NCI-H2107 treated with DMSO at 0.1 percent for 48 hours (cell line): Measurements from ENCODE around the gene KRTAP10-3.
A peak's percentile ranks its signal among the peaks of the same experiment; 100 is the strongest.
"Not testable (repeated sequence)": the region's sequence is repeated elsewhere in the genome, so short reads cannot be mapped to it uniquely, and the experiment has no call there.

ENCODE experiments used
- DNase-seq: peaks from one replicate; lab custom pipeline; 2025; ENCODE audit not compliant: unreplicated experiment; lab: John Stamatoyannopoulos, UW

KRTAP10-3 gene

GRCh38 chr21:44571844-44572782, 13.5 kb upstream of the KRTAP10-3 start:
- DNase-seq: no peak

GRCh38 chr21:44571296-44571695, 12.7 kb upstream of the KRTAP10-3 start:
- no peak for DNase-seq

- DNase-seq: no peak
These were observed 11.4 kb upstream of the KRTAP10-3 start for GRCh38 chr21:44569861-44570517.

DNA sequence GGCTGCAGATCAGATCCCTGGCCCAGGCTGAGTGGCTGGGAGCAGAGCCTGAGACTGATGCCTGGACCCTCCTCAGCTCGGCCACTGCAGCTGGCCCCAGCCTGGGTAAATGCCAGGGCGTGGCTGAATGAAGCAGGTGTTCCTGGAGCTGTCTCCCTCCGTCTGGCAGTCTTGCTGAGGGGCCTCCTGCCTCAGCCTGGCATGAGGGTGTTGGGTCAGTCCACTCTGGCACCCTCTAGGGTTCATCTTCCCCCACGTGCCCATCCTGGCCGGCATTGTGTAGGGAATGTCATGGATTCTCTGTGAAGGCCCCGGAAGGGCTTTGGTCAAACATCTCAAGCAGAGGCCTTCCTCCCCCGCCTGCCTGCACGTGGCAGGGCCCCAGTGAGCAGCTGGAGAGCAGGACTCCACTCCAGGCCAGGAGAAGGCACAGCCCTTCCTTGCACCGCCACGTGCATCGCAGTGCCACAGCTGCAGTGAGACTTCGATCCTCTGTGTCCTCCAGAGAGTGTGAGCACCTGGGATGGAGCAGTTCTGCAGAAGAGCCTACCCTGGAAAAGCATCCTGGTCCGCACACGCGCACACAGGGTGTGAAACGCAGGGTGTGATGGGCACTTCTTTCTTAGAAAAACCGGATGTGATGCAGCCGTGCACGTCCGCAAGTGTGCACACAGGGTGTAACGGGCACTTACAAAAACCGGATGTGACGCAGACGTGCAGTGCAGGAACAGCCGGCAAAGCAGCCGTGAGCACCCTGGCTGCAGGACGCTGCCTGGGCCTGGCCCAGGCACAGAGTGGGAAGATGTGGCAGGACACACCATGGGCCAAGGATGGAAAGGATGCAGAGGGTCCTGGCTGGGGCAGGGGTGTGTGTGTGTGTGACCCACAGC, 10.3 kb upstream of the KRTAP10-3 start:
- no peak for DNase-seq

GRCh38 chr21:44568261-44568660, 9.7 kb upstream of the KRTAP10-3 start:
- DNase-seq: no peak

GRCh38 chr21:44567481-44568171, 9.0 kb upstream of the KRTAP10-3 start:
- no peak for DNase-seq

GRCh38 chr21:44566403-44566802, 7.8 kb upstream of the KRTAP10-3 start:
- DNase-seq: no peak

DNA sequence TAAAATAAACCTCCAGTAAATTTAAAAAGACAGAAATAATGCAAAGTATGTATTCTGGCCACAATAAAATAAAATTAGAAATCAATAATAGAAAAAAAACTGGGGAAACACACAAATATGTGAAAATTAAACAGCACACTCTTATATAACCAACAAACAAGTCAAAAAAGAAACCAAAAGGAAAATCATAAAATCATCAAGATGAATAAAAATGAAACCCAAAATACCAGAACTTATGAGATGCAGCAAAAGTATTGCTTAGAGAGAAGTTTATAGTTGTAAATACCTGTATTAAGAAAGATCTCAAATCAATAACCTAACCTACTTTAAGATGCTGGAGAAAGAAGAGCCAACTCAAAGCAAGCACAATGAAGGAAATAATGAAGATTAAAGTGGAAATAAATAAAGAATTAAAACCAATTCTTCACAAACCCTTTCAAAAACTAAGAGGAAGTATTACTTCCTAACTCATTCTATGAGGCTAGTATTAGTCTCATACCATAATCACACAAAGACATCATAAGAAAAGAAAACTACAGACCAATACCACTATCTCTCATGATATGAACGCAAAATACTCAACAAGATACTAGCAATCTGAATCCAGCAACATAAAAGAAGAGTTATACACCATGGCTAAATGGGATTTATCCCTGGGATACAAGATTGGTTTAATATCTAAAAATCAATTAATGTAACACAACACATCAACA, 6.4 kb upstream of the KRTAP10-3 start:
- DNase-seq: no peak

GRCh38 chr21:44564099-44564498, 5.5 kb upstream of the KRTAP10-3 start:
- DNase-seq: no peak

DNA sequence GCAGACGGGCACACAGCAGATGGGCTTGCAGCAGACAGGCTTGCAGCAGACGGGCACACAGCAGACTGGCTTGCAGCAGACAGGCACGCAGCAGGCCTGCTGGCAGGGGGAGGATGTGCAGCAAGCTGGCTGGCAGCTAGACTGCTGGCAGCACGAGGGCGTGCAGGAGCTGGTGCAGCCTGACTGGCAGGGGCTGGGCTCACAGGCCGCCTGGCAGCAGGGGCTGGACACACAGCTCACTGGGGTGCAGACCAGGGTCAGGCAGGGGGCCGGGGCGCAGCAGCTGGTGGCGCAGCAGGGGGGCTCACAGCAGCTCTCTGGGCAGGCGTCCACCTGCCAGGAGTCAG, 293 bp downstream of the KRTAP10-3 start:
- not testable (repeated sequence) for DNase-seq

DNA sequence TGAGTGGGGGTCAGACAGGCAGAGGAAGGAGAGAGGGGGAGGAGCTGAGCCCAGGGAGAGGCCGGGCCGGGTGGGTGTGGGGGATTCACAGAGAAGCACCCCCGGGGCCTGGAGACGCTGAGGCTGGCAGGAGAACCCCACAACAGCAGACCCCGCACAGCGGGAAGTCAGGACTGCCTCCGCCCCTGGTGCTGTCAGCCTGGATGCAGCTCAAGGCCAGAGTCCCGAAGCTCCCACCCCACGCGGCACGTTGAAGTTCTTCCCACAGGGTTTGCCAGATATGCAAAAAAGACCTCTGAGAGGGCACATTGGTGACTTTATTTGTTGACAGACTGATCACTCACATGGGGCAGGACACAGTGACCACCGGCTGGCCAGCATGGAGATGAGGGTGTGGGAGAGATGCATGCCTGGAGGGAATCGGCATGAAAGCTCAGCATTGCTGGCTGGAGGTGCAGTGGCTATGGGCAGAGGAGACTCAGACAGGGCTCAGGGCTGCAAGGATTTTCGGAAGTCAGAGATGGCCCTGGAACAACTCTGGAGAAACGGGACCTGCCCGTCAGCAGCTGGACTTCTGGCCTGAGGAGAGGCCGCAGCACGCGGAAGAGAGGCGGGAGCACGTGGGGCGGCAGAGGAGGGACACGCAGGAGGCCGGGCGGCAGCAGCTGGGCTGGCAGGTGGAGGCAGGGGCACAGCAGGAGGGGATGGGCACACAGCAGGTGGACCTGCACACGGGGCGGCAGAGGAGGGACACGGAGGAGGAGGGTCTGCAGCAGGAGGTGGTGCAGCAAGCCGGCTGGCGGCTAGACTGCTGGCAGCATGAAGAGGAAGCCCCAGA, 885 bp downstream of the KRTAP10-3 start:
- DNase-seq: no peak

- DNase-seq: peak; percentile 97
These were observed 1.7 kb downstream of the KRTAP10-3 start for GRCh38 chr21:44556879-44557278.

GRCh38 chr21:44555200-44555875, 3.3 kb downstream of the KRTAP10-3 start:
- no peak for DNase-seq

DNA sequence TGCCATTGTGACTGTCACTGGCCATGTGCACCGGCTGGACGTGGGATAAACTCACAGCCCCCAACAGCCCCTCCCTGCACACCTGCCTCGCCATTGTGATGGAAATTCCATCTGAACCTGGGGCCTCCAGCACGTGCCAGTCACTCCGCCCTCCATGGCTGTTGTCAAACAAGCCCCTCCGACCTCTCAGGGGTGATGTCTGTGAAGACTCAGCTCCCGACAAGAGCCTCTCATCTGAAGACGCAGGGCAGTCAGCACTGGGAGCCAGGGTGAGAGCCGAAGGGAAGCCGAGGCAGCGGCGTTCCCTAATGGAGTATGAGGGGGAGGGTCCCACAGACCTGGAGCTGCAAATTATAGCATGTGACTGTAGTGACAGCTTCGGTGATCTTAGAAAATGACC, 5.9 kb downstream of the KRTAP10-3 start:
- DNase-seq: no peak

DNA sequence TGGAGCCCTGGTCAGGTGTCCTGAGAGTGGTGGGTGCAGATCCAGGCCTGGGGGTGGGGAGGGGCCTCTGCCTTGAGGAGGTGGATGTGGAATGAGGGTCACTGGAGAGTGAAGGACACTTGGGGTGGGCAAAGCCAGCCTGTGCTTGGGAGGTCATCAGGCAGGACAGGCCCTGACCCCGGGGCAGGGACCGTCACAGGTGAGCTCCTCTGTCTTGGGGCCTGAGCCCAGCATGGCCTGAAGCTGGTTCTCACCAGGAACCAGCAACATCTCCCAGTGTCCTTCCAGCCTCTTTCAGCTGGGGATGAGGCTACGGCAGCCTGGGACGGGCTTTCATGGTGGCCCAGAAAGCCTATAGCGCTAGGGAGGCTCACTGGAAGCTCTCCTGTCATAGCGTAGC, 6.5 kb downstream of the KRTAP10-3 start:
- no peak for DNase-seq

- DNase-seq: peak; percentile 19
These were observed 7.1 kb downstream of the KRTAP10-3 start, which contains the start of gene KRTAP10-2 for GRCh38 chr21:44551340-44551961. KRTAP10-2 (minus strand) TSS chr21:44551505; CDS start chr21:44551458, 47 bp downstream.

- DNase-seq: no peak
These were observed 7.8 kb downstream of the KRTAP10-3 start for GRCh38 chr21:44550807-44551206.

DNA sequence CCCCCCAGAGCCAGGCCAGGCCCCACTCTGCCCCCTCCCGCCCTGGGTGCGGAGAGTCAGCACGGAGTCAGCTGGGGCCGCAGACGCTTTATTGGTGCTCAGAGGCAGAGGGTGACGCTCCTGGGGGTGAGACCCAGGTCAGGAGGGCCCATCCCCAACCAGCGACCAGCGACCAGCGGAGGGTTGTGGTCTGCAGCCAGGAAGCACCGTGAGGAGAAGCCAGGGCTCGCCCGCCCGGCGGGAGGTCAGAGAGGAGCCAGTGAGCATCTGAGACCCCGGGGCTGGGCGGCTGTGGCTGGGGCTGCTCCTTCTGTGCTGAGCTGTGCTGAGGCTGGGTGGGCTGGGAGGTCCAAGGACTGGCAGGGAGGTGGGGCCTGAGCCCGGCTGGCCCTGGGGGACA, 8.3 kb downstream of the KRTAP10-3 start:
- DNase-seq: not testable (repeated sequence)
